ENCODE data around the gene BRD4.
"Not testable (repeated sequence)": the region's sequence is repeated elsewhere in the genome, so short reads cannot be mapped to it uniquely, and the experiment has no call there.

The BRD4 gene

GRCh38 chr19:15332311-15332996 lies at the start of gene BRD4:
Gene BRD4, minus strand, starts transcription at chr19:15332539. Its CDS starts 59,440 bp downstream, at chr19:15273099.
- peak; percentile 74 for DNase-seq (ENCODE audit: low spot score)

- DNase-seq (ENCODE audit: low spot score) = no peak
Measured at GRCh38 chr19:15381864-15382263, 49.5 kb upstream of the BRD4 start.

- DNase-seq (ENCODE audit: low spot score) = no peak
Measured at GRCh38 chr19:15381429-15381828, 49.1 kb upstream of the BRD4 start.

GRCh38 chr19:15379999-15380647 lies 47.8 kb upstream of the BRD4 start:
- no peak for DNase-seq (ENCODE audit: low spot score)

GRCh38 chr19:15379083-15379998 lies 47.0 kb upstream of the BRD4 start, which contains the start of gene AKAP8:
Gene AKAP8, minus strand, starts transcription at chr19:15379787. Its CDS starts 56 bp downstream, at chr19:15379731.
- peak; percentile 99 for DNase-seq (ENCODE audit: low spot score)

GRCh38 chr19:15378534-15379082 lies 46.3 kb upstream of the BRD4 start:
- peak; percentile 51 for DNase-seq (ENCODE audit: low spot score)

- DNase-seq (ENCODE audit: low spot score) = no peak
Measured at GRCh38 chr19:15374796-15375440, 42.6 kb upstream of the BRD4 start.

- no peak for DNase-seq (ENCODE audit: low spot score)
Measured at GRCh38 chr19:15374105-15374651, 41.8 kb upstream of the BRD4 start.

- no peak for DNase-seq (ENCODE audit: low spot score)
Measured at GRCh38 chr19:15373644-15374043, 41.3 kb upstream of the BRD4 start.

GRCh38 chr19:15372891-15373301 lies 40.6 kb upstream of the BRD4 start:
- no peak for DNase-seq (ENCODE audit: low spot score)

GRCh38 chr19:15372470-15372869 lies 40.1 kb upstream of the BRD4 start:
- no peak for DNase-seq (ENCODE audit: low spot score)

- no peak for DNase-seq (ENCODE audit: low spot score)
Measured at GRCh38 chr19:15371786-15372380, 39.5 kb upstream of the BRD4 start.

- DNase-seq (ENCODE audit: low spot score) = no peak
Measured at GRCh38 chr19:15371119-15371518, 38.8 kb upstream of the BRD4 start.

- DNase-seq (ENCODE audit: low spot score) = no peak
Measured at GRCh38 chr19:15369594-15369891, 37.2 kb upstream of the BRD4 start.

- no peak for DNase-seq (ENCODE audit: low spot score)
Measured at GRCh38 chr19:15368798-15369593, 36.7 kb upstream of the BRD4 start.

GRCh38 chr19:15368051-15368632 lies 35.8 kb upstream of the BRD4 start:
- no peak for DNase-seq (ENCODE audit: low spot score)

- no peak for DNase-seq (ENCODE audit: low spot score)
Measured at GRCh38 chr19:15367439-15367838, 35.1 kb upstream of the BRD4 start.

GRCh38 chr19:15365264-15365663 lies 32.9 kb upstream of the BRD4 start:
- DNase-seq (ENCODE audit: low spot score) = no peak

- not testable (repeated sequence) for DNase-seq (ENCODE audit: low spot score)
Measured at GRCh38 chr19:15363791-15364190, 31.5 kb upstream of the BRD4 start.

- not testable (repeated sequence) for DNase-seq (ENCODE audit: low spot score)
Measured at GRCh38 chr19:15363048-15363447, 30.7 kb upstream of the BRD4 start.
